PFSK-1 (cell line): ENCODE data around the gene DDX47.

Source experiments
- FOXP2 ChIP-seq: optimal IDR thresholded peaks from 2 replicates; pipeline ENCODE3; 2011; ENCODE audit warnings: borderline replicate concordance, control low read depth, inconsistent platforms; ENCODE audit not compliant: insufficient read depth; ENCODE audit errors: extremely low read length, extremely low read depth
- POLR2AphosphoS5 ChIP-seq: IDR thresholded peaks from 2 replicates; pipeline ENCODE4 v1.6.1; 2012; ENCODE audit warnings: low read depth, mild to moderate bottlenecking, control low read depth, low read length, moderate library complexity
- REST ChIP-seq, 2 experiments: IDR thresholded peaks; 2 replicates each; pipeline versions ENCODE4 v1.6.1 to v1.8.0; 2011 to 2012; ENCODE audit warnings: low read depth in 2 of 2, low read length in 2 of 2, control low read depth in 1 of 2, inconsistent platforms in 1 of 2, mild to moderate bottlenecking in 1 of 2, moderate library complexity in 1 of 2; ENCODE audit not compliant: insufficient read depth in 1 of 2
- SIN3A ChIP-seq: IDR thresholded peaks from 2 replicates; pipeline ENCODE4 v1.6.1; 2012; ENCODE audit warnings: mild to moderate bottlenecking, low read length, moderate library complexity, borderline replicate concordance; ENCODE audit not compliant: insufficient read depth
- TAF1 ChIP-seq: IDR thresholded peaks from 2 replicates; pipeline ENCODE4 v1.6.1; 2012; ENCODE audit warnings: low read length, control low read depth, borderline replicate concordance; ENCODE audit not compliant: insufficient read depth

GRCh38 chr12:12774791-12775190 is 38.4 kb upstream of the DDX47 start:
- TF ChIP-seq POLR2AphosphoS5 (no peak), REST (IDR thresholded peaks at IDR 0.05; ENCODE audit: insufficient read depth in 1 of 2, low read depth in 2 of 2, low read length in 2 of 2) (no peak), TAF1 (no peak), SIN3A (no peak), FOXP2 (no peak)
